ENCODE data around the gene IZUMO1.
"Not testable (repeated sequence)": the region's sequence is repeated elsewhere in the genome, so short reads cannot be mapped to it uniquely, and the experiment has no call there.

Gene IZUMO1

GRCh38 chr19:48714759-48715675 lies 31.7 kb downstream of the IZUMO1 start:
- DNase-seq (ENCODE audit: low read depth in 2 of 2, low spot score in 1 of 2), result no peak

DNA sequence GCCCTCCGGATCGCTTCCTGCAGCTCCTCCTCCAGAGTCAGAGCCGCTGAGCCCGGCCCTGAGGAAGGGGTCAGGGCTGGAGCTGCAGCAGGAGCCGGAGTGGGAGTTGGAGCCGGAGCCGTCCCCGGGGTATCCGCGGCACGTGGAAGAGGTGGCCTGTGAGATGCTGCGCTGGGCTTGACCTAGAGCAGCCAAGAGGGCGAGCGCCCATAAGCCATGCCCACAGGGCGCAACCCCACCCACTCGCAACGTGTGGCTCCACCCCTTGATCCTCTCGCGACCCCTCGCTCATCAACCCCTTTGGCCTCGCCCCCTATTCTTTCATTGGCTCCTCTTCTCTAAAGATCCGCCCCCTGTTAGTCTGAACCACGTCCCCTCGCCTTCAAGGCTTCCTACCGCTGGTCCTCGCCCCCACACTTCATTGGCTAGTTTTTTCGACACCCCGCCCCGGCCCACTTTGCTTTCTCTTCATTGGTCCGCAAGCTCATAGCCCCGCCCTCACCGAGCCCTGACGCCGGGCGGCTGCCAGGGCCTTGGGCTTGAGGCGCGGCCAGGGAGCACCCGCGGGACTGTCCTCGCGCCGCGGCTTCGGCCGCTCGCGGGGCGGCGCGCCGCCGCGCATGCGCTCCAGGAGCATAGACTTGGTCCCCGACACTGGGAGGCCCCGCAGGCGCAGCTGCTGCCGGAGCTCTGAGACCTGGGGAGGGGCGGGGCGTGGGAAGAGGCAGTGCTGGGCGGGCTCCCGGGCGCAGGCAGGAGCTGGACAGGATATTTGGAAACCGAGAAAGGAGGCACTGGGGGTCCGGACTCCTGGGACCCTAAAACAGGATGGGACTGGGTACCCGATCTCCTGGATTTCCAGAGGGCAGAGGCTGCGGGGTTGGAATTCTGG lies 32.6 kb downstream of the IZUMO1 start:
- peak; percentile 87 to 96 for DNase-seq (ENCODE audit: low read depth in 2 of 2, low spot score in 1 of 2)

DNA sequence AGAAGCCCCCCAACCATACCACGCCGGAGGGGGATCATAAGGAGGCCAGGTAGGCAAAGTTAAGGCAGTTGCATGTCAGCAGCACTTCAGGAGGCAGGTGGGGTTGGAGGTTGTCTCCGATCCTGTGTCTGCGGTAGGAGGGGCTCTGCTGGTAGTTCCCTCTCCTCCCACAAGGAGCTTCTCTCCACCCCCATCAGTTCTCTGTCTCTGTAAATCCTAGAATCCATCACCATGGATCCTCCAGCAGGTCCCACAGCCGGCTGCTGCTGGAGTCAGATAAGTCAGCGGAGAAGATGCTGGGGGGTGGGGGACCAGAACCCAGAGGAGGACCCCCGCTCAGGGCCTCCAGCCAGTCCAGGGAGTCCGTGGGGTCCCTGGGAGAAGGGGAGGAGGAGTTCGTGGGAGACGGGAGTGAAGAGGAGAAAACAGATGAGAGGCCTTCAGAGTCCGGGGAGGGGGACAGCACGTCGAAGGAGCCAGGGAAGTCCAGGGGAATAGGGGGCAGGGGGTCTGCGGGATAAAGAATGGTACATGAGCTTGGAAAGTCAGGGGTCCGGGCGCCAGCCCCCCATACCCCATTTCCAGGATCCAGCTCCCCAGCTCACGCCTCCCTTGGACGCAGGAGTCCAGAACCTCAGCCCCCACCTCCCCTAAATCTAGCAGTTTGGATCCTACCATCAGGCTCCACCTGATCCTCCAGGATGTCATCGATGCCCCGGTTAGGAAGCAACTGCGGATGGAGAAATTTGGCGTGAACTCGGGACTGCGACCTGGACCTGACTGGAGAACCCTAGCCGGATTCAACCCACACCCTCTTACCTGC lies 33.5 kb downstream of the IZUMO1 start:
- DNase-seq (ENCODE audit: low read depth in 2 of 2, low spot score in 1 of 2), result no peak

DNA sequence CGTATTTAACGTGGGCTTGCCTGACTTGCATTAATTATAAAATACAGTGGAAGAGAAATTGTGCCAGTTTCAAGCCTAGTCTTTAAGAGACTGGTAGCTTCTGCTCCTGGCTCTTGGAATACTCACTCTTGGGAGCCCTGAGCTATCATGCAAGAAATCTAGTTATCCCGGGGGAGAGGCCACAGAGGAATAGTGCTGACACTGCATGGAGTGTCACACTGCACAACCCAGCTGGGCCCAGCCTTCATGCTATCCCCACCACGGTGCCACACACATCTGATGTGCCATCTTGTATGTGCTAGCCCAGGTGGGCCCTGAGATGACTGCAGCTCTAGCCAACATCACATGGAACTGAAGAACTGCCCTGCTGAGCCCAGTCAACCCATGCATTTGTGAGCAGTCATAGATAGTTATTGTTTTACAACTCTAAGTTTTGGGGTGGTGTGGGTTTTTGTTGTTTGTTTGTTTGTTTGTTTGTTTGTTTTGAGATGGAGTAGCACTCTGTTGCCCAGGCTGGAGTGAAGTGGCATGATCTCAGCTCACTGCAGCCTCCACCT lies 35.5 kb downstream of the IZUMO1 start:
- no peak for DNase-seq (ENCODE audit: low read depth in 2 of 2, low spot score in 1 of 2)

GRCh38 chr19:48708471-48708870 lies 38.2 kb downstream of the IZUMO1 start:
- no peak for DNase-seq (ENCODE audit: low read depth in 2 of 2, low spot score in 1 of 2)

GRCh38 chr19:48705431-48705830 lies 41.3 kb downstream of the IZUMO1 start:
- no peak for DNase-seq (ENCODE audit: low read depth in 2 of 2, low spot score in 1 of 2)

- DNase-seq (ENCODE audit: low read depth in 2 of 2, low spot score in 1 of 2), result no peak
These were observed 43.4 kb downstream of the IZUMO1 start for GRCh38 chr19:48703316-48703715.

- no peak for DNase-seq (ENCODE audit: low read depth in 2 of 2, low spot score in 1 of 2)
These were observed 44.0 kb downstream of the IZUMO1 start for GRCh38 chr19:48702701-48703100.

DNA sequence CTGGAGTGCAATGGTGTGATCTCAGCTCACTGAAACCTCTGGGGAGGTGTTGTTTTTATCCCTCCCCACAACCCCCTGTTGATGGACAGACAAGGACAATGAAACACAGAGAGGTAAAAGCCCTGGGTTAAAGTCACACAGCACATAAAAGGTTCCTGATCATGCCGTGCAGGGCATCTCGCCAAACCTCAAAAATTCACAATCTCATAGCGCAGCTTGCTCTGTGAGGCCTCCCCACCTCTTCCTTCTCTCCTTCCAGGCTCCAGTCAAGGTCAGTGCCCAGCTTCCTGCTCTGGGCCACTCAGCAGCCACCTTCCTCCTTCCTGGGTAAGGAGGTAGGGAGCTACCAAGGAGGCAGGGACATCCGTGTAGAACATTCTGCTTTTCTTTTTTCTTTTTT lies 48.7 kb downstream of the IZUMO1 start:
- no peak for DNase-seq (ENCODE audit: low read depth in 2 of 2, low spot score in 1 of 2)

GRCh38 chr19:48696353-48697010 lies 50.2 kb downstream of the IZUMO1 start:
- DNase-seq (ENCODE audit: low read depth in 2 of 2, low spot score in 1 of 2), result no peak

DNA sequence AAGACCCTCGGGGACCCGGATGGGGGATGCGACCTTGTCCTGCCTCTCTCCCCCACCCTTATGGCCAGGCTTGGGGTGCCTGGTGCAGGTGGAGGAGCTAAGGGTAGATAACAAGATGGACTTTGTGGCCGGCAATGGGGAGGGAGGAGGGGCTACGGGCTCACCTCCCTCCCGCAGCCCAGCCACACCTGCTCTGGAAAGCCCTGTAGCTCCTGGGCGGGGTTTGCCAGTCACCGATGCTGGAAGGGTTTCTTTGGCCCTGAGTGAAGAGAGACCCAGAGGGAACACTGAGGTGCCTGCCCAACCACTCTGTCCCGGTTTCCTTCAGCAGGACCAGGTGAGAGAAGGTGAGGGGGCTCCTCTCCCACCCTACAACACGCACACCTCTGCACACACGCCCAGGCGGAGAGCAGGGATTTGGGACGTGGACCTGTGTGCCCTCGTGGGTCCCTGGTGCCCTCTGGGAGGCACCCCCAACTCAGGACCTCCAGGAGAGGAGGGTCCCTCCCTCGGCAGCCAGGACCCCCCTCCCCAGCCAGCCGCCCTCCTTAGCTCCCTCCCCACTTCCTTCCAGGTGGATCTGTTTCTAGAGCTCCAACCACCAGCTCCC lies 50.9 kb downstream of the IZUMO1 start, which contains the start of gene FUT2:
Gene FUT2, plus strand, starts transcription at position 229 of the 610 bp plus-strand sequence. CDS start 6,986 bp downstream, outside the sequence.
- no peak for DNase-seq (ENCODE audit: low read depth in 2 of 2, low spot score in 1 of 2)

- not testable (repeated sequence) for DNase-seq (ENCODE audit: low read depth in 2 of 2, low spot score in 1 of 2)
These were observed 53.1 kb downstream of the IZUMO1 start for GRCh38 chr19:48693629-48694028.
